ENCODE data around the gene ABCC5. TPM values are rescaled to one million over a fixed set of nuclear protein-coding genes. Genes with fewer than 3 reads are reported as not detected.
A peak's percentile ranks its signal among the peaks of the same experiment; 100 is the strongest.
"Not testable (repeated sequence)": the region's sequence is repeated elsewhere in the genome, so short reads cannot be mapped to it uniquely, and the experiment has no call there.

Gene ABCC5
- total RNA-seq, 1 donor = 21.2 TPM

- peak; percentile 59 for DNase-seq (ENCODE audit: low read depth)
- peak; percentile 54 for TF ChIP-seq CTCF (IDR thresholded peaks at IDR 0.05; ENCODE audit: insufficient read depth, low read length)
Observed at GRCh38 chr3:184016811-184017671, 643 bp downstream of the ABCC5 start.

GRCh38 chr3:184016169-184016570, 1.5 kb downstream of the ABCC5 start:
- no peak for DNase-seq (ENCODE audit: low read depth)
- H3K4me3 ChIP-seq (ENCODE audit: low read depth, low read length) = peak overlapping the region; percentile 26
- TF ChIP-seq CTCF (IDR thresholded peaks at IDR 0.05; ENCODE audit: insufficient read depth, low read length) = no peak

More at GRCh38 chr3:184016811-184017671, 643 bp downstream of the ABCC5 start:
- H3K4me3 ChIP-seq (ENCODE audit: low read depth, low read length) = peak overlapping the region; percentile 99

- no peak for TF ChIP-seq CTCF (IDR thresholded peaks at IDR 0.05; ENCODE audit: insufficient read depth, low read length)
- no peak for DNase-seq (ENCODE audit: low read depth)
- no peak overlapping the region for H3K4me3 ChIP-seq (ENCODE audit: low read depth, low read length)
Observed at GRCh38 chr3:184015381-184016019, 2.2 kb downstream of the ABCC5 start.

- H3K4me3 ChIP-seq (ENCODE audit: low read depth, low read length) = no peak overlapping the region
- DNase-seq (ENCODE audit: low read depth) = no peak
- no peak for TF ChIP-seq CTCF (IDR thresholded peaks at IDR 0.05; ENCODE audit: insufficient read depth, low read length)
Observed at GRCh38 chr3:184011937-184012889, 5.5 kb downstream of the ABCC5 start.

GRCh38 chr3:184011230-184011876, 6.3 kb downstream of the ABCC5 start:
- DNase-seq (ENCODE audit: low read depth) = no peak
- TF ChIP-seq CTCF (IDR thresholded peaks at IDR 0.05; ENCODE audit: insufficient read depth, low read length) = no peak
- H3K4me3 ChIP-seq (ENCODE audit: low read depth, low read length) = no peak overlapping the region

- TF ChIP-seq CTCF (IDR thresholded peaks at IDR 0.05; ENCODE audit: insufficient read depth, low read length) = no peak
- no peak overlapping the region for H3K4me3 ChIP-seq (ENCODE audit: low read depth, low read length)
- DNase-seq (ENCODE audit: low read depth) = no peak
Observed at GRCh38 chr3:184008161-184008560, 9.5 kb downstream of the ABCC5 start.

- H3K4me3 ChIP-seq (ENCODE audit: low read depth, low read length); DNase-seq (ENCODE audit: low read depth): not testable (repeated sequence)
Observed at GRCh38 chr3:184007143-184007813, 10.4 kb downstream of the ABCC5 start.
